ENCODE data around the gene LCNL1.
"Not testable (repeated sequence)": the region's sequence is repeated elsewhere in the genome, so short reads cannot be mapped to it uniquely, and the experiment has no call there.

LCNL1 gene

GRCh38 chr9:136996361-136997292 lies 13.8 kb downstream of the LCNL1 start, which contains the start of gene CLIC3:
TSS of gene CLIC3 (minus strand) at chr9:136996568. CDS start at chr9:136996543, 25 bp downstream.
- DNase-seq: peak in 2 of 42 donors; percentile 9 to 40

DNA sequence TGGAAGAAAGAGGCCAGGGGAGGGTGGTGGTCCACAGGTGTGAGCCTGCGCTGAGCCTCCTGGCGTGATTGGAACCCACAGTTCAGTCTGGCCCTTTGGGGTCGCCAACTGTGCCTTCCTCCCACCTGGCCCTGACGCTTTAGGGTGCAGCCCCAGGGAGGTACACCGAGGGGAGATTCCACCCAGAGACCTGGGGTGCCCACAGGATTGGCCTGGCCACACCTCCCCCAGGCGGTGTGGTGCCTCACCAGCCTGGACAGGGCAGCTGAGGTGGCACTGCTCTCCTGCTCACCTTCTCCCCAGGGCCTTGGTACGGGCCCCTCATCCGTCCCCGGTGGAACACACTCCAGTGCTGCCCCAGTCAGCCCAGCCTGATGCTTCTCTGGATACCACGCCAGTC lies 14.6 kb downstream of the LCNL1 start:
- DNase-seq: peak in 1 of 42 donors; percentile 8
- intact Hi-C loops (cut with DNase I): no loop called here

More at GRCh38 chr9:136996361-136997292, 13.8 kb downstream of the LCNL1 start, which contains the start of gene CLIC3:
- intact Hi-C loops (cut with DNase I): no loop called here

GRCh38 chr9:136997830-136998234 lies 15.0 kb downstream of the LCNL1 start:
- DNase-seq: no peak
- intact Hi-C loops (cut with DNase I): no loop called here

GRCh38 chr9:137000177-137000930 lies 17.6 kb downstream of the LCNL1 start:
- intact Hi-C loops (cut with DNase I): no loop called here

DNA sequence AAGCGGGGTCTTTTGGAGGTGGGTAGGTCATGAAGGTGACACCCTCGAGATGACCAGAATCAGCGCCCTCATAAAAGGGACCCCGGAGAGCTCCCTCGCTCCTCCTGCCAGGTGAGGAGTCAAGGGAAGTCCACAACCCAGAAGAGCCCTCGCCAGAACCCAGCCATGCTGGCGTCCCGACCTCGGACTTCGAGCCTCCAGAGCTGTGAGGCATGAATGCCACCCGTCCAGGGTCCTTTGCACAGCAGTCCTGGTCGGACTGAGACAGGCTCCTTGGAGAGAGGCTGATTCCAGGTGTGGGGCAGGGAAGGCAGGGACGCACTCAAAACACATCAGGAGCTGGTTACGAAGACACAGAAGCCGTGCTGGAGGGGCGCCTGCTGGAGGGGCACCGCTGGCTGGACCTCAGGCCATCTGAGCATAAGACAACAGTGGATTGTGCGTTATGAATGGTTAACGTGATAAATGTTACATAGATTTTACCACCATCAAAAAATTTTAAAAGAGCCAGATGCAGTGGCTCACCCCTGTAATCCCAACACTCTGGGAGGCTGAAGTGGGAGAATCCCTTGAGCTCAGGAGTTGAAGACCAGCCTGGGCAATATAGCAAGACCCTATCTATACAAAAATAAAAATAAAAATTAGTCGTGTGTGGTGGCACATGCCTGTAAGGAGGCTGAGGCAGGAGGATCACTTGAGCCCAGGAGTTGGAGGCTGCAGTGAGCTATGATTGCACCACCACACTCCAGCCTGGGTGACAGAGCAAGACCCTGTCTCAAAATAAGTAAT lies 19.3 kb downstream of the LCNL1 start:
- intact Hi-C loops (cut with DNase I): no loop called here

More at GRCh38 chr9:137000177-137000930, 17.6 kb downstream of the LCNL1 start:
- no peak for DNase-seq

DNA sequence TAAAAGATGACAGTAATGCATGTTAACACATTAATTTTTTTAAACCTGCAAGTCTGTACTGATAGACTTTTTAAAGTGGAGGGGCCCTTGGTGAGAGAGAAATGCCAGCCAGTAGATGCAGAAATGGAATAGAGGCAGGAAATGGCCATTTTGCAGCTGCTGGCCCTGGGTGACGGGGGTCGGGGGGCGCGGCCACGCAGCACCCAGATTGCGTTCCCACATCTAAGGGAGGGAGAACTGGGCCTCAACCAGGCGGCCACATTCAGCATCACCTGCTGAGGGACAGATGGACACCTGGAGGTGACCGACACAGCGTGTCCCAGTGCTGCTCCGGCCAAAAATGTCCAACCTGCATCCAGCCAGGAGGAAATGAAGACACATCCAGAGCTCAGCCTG lies 19.9 kb downstream of the LCNL1 start:
- intact Hi-C loops (cut with DNase I): no loop called here

More for the DNA sequence above, 19.3 kb downstream of the LCNL1 start:
- no peak for DNase-seq

GRCh38 chr9:137004285-137004684 lies 21.5 kb downstream of the LCNL1 start:
- DNase-seq: peak in 20 of 42 donors; percentile 43 to 81 (median 60)

More for the DNA sequence above, 19.9 kb downstream of the LCNL1 start:
- DNase-seq: no peak

GRCh38 chr9:137006116-137007003 lies 23.6 kb downstream of the LCNL1 start:
- DNase-seq: peak in 4 of 42 donors; percentile 28 to 56 (median 30)
- intact Hi-C loops (cut with DNase I): no loop called here

More at GRCh38 chr9:137004285-137004684, 21.5 kb downstream of the LCNL1 start:
- intact Hi-C loops (cut with DNase I): not testable (repeated sequence)

DNA sequence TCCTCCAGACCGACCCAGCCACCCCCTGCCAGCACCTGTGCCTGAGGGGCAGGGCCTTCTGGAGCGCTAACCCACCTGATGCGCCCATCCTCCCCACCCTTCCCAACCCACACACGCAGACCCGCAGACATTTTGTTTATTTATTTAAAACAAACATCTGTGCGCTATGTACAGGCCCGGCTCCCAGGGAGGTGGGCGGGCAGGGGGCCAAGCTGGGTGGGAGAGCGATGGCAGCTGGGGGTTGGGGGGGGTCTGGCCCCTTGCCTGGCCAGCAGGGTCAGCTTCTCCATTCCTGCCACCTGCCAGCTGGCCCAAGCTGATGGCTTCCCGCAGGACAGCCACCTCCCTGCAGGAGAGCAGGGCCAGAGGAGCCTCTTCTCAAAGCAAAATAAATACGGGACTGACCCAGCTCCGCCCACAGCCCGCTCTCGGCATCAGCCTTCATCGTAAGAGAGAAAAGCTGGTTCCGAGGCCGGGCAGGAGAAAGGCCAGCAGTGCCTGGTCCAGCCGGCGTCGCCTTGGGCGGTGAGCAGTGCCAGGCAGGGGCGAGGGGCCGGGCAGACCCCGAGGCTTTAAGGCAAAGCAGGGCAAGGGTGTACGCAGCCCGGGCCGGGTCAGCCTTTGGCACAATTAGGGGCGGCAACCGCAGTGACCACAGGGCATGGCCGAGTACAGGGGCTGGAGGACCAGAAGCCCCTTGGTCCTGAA lies 24.5 kb downstream of the LCNL1 start:
- peak in 1 of 42 donors; percentile 13 for DNase-seq
- intact Hi-C loops (cut with DNase I): no loop called here

- no peak for DNase-seq
- intact Hi-C loops (cut with DNase I): no loop called here
These were observed 25.1 kb downstream of the LCNL1 start for GRCh38 chr9:137007816-137008270.

GRCh38 chr9:137008312-137008711 lies 25.5 kb downstream of the LCNL1 start:
- DNase-seq: no peak
- intact Hi-C loops (cut with DNase I): no loop called here

DNA sequence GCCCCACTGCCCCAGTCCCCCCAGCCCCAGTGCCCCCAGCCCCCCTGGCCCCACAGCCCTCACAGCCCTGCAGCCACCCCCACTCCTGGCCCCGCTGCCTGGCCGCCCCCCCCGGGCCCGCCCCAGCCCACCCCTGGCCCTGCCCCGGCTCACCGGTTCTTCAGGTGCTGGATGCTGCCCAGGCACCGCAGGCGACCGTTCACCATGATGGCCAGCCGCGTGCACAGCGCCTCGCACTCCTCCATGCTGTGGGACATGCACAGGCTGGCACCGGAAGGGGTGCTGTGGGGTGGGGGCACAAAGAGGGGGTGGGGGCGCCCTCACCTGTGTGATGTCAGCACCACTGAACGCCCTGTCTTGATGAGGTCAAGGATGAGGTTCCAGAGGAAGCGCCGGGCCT lies 26.4 kb downstream of the LCNL1 start:
- no peak for DNase-seq
- intact Hi-C loops (cut with DNase I): no loop called here

DNA sequence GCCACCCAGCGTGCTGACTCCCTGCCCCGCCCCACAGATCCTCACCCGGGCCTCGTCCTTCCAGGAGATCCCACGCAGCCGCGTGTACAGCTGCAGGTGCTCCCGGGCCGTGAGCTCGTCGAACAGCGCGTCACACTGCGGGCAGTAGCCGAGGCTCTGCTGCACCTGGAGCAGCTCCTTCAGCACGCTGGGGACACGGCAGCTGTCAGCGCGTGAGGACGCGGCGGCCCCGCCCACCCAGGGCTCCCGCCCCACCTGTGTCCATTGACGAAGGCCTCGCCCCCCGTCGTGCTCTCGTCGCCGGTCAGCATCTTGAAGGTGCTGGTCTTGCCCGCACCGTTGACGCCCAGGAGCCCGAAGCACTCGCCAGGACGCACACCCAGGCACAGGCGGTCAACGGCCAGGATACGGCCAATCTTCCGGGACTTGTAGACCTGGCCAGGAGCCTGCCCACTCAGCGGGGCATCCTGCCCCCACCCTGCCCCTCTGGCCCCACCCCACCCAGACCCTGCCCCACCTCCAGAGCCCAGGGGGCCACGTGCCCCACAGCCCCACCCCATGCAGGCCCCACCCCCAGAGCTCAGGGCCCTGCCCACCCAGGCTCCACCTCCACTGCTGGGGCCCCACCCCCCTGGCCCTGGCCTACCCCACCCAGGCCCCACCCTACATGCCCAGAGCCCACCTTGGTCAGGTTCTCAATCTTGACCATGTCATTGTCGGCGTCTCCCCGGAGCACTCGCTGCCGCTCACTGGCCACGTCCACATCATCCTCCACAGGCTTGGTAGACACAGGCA lies 27.3 kb downstream of the LCNL1 start:
- intact Hi-C loops (cut with DNase I): no loop called here
- no peak for DNase-seq

DNA sequence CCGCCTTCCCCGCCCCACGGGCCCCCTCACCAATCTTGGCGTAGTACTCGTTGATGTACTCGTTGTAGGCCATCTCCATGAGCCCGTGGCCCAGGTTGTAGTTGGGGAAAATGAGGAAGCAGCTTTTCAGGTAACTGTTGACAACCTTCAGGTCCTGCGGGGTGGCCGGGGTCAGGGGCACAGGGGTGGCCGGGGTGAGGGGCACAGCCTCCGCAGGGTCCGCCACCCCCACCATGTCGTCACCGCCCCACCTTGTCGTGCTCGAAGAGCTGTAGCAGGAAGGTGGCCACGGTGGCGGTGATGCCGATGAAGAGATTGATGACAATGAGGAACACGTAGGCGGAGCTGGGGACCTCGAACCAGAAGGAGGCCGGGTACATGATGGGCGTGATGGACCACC lies 28.4 kb downstream of the LCNL1 start:
- intact Hi-C loops (cut with DNase I): no loop called here

DNA sequence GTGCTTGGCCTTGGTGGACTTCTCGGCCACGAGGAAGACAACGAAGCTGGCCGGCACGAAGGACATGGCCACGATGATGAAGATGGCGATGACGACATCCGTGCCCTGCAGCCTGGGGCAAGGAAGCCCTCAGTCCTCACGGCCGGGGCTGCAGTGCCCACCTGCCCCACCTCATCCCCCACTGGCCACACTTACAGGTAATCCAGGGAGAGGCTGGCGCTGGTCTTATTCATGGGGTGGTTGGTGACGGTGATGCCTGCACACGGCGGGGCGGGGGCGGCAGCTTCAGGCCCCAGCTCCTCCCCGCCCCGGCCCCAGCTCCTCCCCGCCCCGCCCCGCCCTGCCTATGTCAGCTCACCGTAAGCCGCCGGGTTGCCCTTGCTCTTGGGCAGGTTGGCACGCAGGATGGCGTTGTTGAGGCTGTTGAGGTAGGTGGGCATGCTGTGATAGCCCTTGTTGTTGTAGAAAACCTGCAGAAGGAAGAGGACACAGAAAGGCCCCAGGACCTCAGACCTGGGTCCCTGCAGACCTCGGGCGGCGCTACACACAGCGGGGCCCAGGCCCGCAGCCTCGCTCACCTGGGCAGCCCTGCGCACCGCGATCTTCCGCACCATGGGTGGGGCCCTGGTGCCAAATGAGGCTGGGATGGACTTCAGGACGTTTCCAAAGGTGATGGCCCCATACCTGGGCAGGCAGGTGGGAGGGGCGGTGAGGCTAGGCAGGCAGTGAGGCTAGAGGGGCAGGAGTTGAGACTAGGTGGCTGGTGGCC lies 29.3 kb downstream of the LCNL1 start:
- no peak for DNase-seq
- intact Hi-C loops (cut with DNase I): no loop called here

More for the DNA sequence above, 28.4 kb downstream of the LCNL1 start:
- DNase-seq: no peak

Data from head of caudate nucleus (tissue), 42 donors.